ENCODE results near the gene UBE4B.

DNA sequence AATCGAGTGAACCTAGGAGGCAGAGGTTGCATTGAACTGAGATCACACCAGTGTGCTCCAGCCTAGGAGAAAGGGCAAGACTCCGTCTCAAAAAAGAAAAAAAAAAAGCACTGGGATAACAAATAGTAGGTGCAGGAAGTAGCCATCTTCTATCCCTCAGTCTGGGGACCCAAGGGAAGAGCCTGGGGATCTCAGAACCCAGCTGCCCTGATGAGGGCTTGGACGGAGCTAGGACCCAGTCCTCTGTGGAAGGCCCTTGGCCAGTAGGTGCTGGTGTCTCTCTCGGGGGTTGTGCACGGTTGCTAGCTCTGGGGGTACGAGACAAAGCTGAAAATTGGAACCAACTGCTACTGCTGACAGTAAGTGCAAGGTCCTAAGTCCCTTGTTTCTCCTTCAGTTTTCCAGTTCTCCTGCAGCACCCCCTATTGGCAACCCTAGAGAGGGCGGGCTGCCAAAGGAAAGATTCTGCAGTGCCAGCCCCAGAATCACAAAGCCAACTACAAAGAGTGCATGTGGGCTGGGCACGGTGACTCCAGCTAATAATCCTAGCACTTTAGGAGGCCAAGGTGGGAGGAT, 120.0 kb downstream of the UBE4B start:
- TF ChIP-seq XRCC5 (IDR thresholded peaks at IDR 0.05; ENCODE audit: low read depth, low read length) (no peak; the same call in 1 of the 2 replicates), MAFK (IDR thresholded peaks at IDR 0.05; ENCODE audit: low read length) (no peak), POLR2AphosphoS5 (IDR thresholded peaks at IDR 0.05; ENCODE audit: control insufficient read depth, insufficient read depth, low read depth, low read length) (no peak), LEF1 (IDR thresholded peaks at IDR 0.05) (no peak), ESRRB (CRISPR knock-in tag; IDR thresholded peaks at IDR 0.05; ENCODE audit: borderline replicate concordance) (no peak), HNRNPLL (IDR thresholded peaks at IDR 0.05; ENCODE audit: low read depth, low read length, poor library complexity, severe bottlenecking) (no peak), SAFB2 (IDR thresholded peaks at IDR 0.05; ENCODE audit: borderline replicate concordance, low read depth, low read length, severe bottlenecking) (no peak), ZNF830 (CRISPR knock-in tag; IDR thresholded peaks at IDR 0.05) (no peak), ZKSCAN8 (CRISPR knock-in tag; IDR thresholded peaks at IDR 0.05) (no peak)
- TF ChIP-seq, protein P1, sequence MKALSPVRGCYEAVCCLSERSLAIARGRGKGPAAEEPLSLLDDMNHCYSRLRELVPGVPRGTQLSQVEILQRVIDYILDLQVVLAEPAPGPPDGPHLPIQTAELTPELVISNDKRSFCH (CRISPR knock-in tag; IDR thresholded peaks at IDR 0.05): no peak
- TF ChIP-seq, protein P1 (tag; IDR thresholded peaks at IDR 0.05): no peak
- TF ChIP-seq, protein P2, sequence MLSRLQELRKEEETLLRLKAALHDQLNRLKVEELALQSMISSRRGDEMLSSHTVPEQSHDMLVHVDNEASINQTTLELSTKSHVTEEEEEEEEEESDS (CRISPR knock-in tag; IDR thresholded peaks at IDR 0.05): no peak
- TF ChIP-seq, protein P3, sequence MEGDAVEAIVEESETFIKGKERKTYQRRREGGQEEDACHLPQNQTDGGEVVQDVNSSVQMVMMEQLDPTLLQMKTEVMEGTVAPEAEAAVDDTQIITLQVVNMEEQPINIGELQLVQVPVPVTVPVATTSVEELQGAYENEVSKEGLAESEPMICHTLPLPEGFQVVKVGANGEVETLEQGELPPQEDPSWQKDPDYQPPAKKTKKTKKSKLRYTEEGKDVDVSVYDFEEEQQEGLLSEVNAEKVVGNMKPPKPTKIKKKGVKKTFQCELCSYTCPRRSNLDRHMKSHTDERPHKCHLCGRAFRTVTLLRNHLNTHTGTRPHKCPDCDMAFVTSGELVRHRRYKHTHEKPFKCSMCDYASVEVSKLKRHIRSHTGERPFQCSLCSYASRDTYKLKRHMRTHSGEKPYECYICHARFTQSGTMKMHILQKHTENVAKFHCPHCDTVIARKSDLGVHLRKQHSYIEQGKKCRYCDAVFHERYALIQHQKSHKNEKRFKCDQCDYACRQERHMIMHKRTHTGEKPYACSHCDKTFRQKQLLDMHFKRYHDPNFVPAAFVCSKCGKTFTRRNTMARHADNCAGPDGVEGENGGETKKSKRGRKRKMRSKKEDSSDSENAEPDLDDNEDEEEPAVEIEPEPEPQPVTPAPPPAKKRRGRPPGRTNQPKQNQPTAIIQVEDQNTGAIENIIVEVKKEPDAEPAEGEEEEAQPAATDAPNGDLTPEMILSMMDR (IDR thresholded peaks at IDR 0.05 in 2 of 3, conservative IDR thresholded peaks at IDR 0.05 in 1 of 3; ENCODE audit: insufficient read depth in 2 of 3, low read depth in 1 of 3, low read length in 3 of 3): peak; percentile 72 to 86 (median 81)
- TF ChIP-seq, protein P4, sequence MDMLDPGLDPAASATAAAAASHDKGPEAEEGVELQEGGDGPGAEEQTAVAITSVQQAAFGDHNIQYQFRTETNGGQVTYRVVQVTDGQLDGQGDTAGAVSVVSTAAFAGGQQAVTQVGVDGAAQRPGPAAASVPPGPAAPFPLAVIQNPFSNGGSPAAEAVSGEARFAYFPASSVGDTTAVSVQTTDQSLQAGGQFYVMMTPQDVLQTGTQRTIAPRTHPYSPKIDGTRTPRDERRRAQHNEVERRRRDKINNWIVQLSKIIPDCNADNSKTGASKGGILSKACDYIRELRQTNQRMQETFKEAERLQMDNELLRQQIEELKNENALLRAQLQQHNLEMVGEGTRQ (CRISPR knock-in tag; IDR thresholded peaks at IDR 0.05): no peak

Data from K562 (cell line).